HCT116 (cell line): ENCODE data around the gene PHC1. TPM values are rescaled to one million over a fixed set of nuclear protein-coding genes. Genes with fewer than 3 reads are reported as not detected.

Experiments
- ATAC-seq: fragments of 200-7000 bp; cut with Tn5 transposase; 2 replicates; pipeline ENCODE4 v1.9.1; 2020; ENCODE audit warnings: mild to moderate bottlenecking, moderate library complexity
- BruUV-seq: library from RNA; stranded (reverse); fragments of 400-500 nt; replicated peaks from 2 replicates; lab custom pipeline; 2021; lab: Mats Ljungman, UMichigan
- CTCF ChIA-PET: fragments of 300-600 bp; sonication (Branson Sonifier 250); formaldehyde crosslinking; loops from one replicate; lab custom pipeline; 2021; ENCODE audit warnings: antibody characterized with exemption; lab: Charles Lee
- POLR2A ChIA-PET: fragments of 300-600, 350-600 bp; sonication (Branson Sonifier 250); formaldehyde crosslinking; loops from one replicate; lab custom pipeline; 2021; ENCODE audit warnings: antibody characterized with exemption; lab: Charles Lee
- RAD21 ChIA-PET, 2 experiments: fragments of 300-600 bp; sonication (Branson Sonifier 250); formaldehyde crosslinking; loops; one replicate each; lab custom pipeline; 2023; ENCODE audit warnings: low total read pairs in 2 of 2; ENCODE audit not compliant: uncharacterized antibody in 2 of 2, unreplicated experiment in 2 of 2, low non-redundant PET in 1 of 2; lab: Charles Lee
- DNase-seq: peaks from one replicate; pipeline ENCODE4 v3.0.0-alpha.2; 2010; ENCODE audit warnings: low read depth, low spot score
- H2AFZ ChIP-seq: fragments of 200-600 bp; shearing (Covaris generic), sonication (generic); 2 replicates; pipeline ENCODE4 v1.6.1; 2017; ENCODE audit warnings: low read depth, mixed run types, mixed read lengths, antibody characterized with exemption, low read length; ENCODE audit not compliant: poor library complexity, severe bottlenecking
- H3K27ac ChIP-seq: 2 replicates; pipeline ENCODE4 v1.5.1; 2012; ENCODE audit warnings: low read depth, low read length
- H3K27me3 ChIP-seq: fragments of 200-600 bp; sonication (generic); 2 replicates; pipeline ENCODE4 v1.6.1; 2016; ENCODE audit warnings: mixed run types, low read length, mixed read lengths; ENCODE audit not compliant: insufficient read depth
- H3K36me3 ChIP-seq, 2 experiments: fragments of 200-500 bp in 1 of 2; fragments of 200-600 bp in 1 of 2; sonication (Bioruptor generic) in 1 of 2; sonication (generic) in 1 of 2; 2 replicates each; pipeline versions ENCODE4 v1.5.1 to v1.6.1; 2014 to 2016; ENCODE audit warnings: low read length in 2 of 2, inconsistent platforms in 1 of 2, mixed read lengths in 1 of 2, mixed run types in 1 of 2; ENCODE audit not compliant: insufficient read depth in 2 of 2, control insufficient read depth in 1 of 2
- H3K4me1 ChIP-seq, 2 experiments: fragments of 200-600 bp in 1 of 2; sonication (generic) in 1 of 2; 2 replicates each; pipeline versions ENCODE4 v1.5.1 to v1.6.1; 2012 to 2017; ENCODE audit warnings: low read length in 2 of 2, inconsistent platforms in 1 of 2, mild to moderate bottlenecking in 1 of 2, mixed read lengths in 1 of 2, mixed run types in 1 of 2, moderate library complexity in 1 of 2; ENCODE audit not compliant: insufficient read depth in 2 of 2, control insufficient read depth in 1 of 2
- H3K4me2 ChIP-seq: fragments of 200-600 bp; sonication (generic); 2 replicates; pipeline ENCODE4 v1.6.1; 2017; ENCODE audit warnings: mixed run types, low read length, mixed read lengths
- H3K4me3 ChIP-seq, 2 experiments: fragments of 200-600 bp in 1 of 2; sonication (generic) in 1 of 2; replicated peaks in 1 of 2; 2 replicates each; pipeline ENCODE4 v1.5.1; 2011 to 2016; ENCODE audit warnings: low read length in 2 of 2, control low read depth in 1 of 2, low read depth in 1 of 2, mild to moderate bottlenecking in 1 of 2, mixed read lengths in 1 of 2, mixed run types in 1 of 2
- H3K79me2 ChIP-seq: fragments of 200-600 bp; sonication (generic); 2 replicates; pipeline ENCODE4 v1.6.1; 2017; ENCODE audit warnings: mild to moderate bottlenecking, mixed run types, low read length, moderate library complexity, mixed read lengths; ENCODE audit not compliant: insufficient read depth
- H3K9ac ChIP-seq: fragments of 200-600 bp; sonication (generic); 2 replicates; pipeline ENCODE4 v1.6.1; 2016; ENCODE audit warnings: low read length, mixed read lengths
- H3K9me2 ChIP-seq: fragments of 200-600 bp; sonication (generic), shearing (Covaris generic); 2 replicates; pipeline ENCODE4 v1.6.1; 2017; ENCODE audit warnings: mixed run types, mild to moderate bottlenecking, moderate library complexity; ENCODE audit not compliant: insufficient read depth
- H3K9me3 ChIP-seq, 2 experiments: fragments of 200-500 bp in 1 of 2; fragments of 200-600 bp in 1 of 2; sonication (Bioruptor generic) in 1 of 2; sonication (generic) in 1 of 2; 2 replicates each; pipeline ENCODE4 v1.6.1; 2014 to 2017; ENCODE audit warnings: low read length in 2 of 2, mixed read lengths in 2 of 2, inconsistent platforms in 1 of 2, low read depth in 1 of 2, mild to moderate bottlenecking in 1 of 2, mixed run types in 1 of 2, moderate library complexity in 1 of 2; ENCODE audit not compliant: control insufficient read depth in 1 of 2, insufficient read depth in 1 of 2
- H4K20me1 ChIP-seq: fragments of 200-600 bp; sonication (generic), shearing (Covaris generic); 2 replicates; pipeline ENCODE4 v1.6.1; 2017; ENCODE audit warnings: mixed run types, mild to moderate bottlenecking, moderate library complexity; ENCODE audit not compliant: insufficient read depth
- CEBPB ChIP-seq: IDR thresholded peaks from 2 replicates; pipeline ENCODE4 v1.6.1; 2012; ENCODE audit warnings: low read depth
- CTCF ChIP-seq, 3 experiments: fragments of 200-600 bp in 1 of 3; sonication (generic) in 1 of 3; IDR thresholded peaks in 2 of 3; conservative IDR thresholded peaks in 1 of 3; 2 replicates each; pipeline ENCODE4 v1.5.1; 2012 to 2017; ENCODE audit warnings: low read depth in 2 of 3, low read length in 2 of 3, antibody characterized with exemption in 1 of 3, borderline replicate concordance in 1 of 3, control low read depth in 1 of 3, mild to moderate bottlenecking in 1 of 3, mixed read lengths in 1 of 3, mixed run types in 1 of 3, moderate library complexity in 1 of 3; ENCODE audit not compliant: insufficient read depth in 1 of 3
- EGR1 ChIP-seq: IDR thresholded peaks from 2 replicates; pipeline ENCODE4 v1.6.1; 2012; ENCODE audit warnings: low read depth
- ELF1 ChIP-seq: IDR thresholded peaks from 2 replicates; pipeline ENCODE4 v1.6.1; 2012; ENCODE audit warnings: low read depth, borderline replicate concordance
- EZH2 ChIP-seq: fragments of 200-600 bp; sonication (generic); IDR thresholded peaks from 2 replicates; pipeline ENCODE4 v1.6.1; 2017; ENCODE audit warnings: antibody characterized with exemption, mixed run types
- EZH2phosphoT487 ChIP-seq: fragments of 200-600 bp; IDR thresholded peaks from 2 replicates; pipeline ENCODE4 v1.6.1; 2018; ENCODE audit warnings: antibody characterized with exemption, borderline replicate concordance
- JUND ChIP-seq: IDR thresholded peaks from 2 replicates; pipeline ENCODE4 v1.6.1; 2012
- MAX ChIP-seq: IDR thresholded peaks from 2 replicates; pipeline ENCODE4 v1.6.1; 2012
- RAD21 ChIP-seq: IDR thresholded peaks from 2 replicates; pipeline ENCODE4 v1.6.1; 2012; ENCODE audit warnings: low read depth, mild to moderate bottlenecking
- REST ChIP-seq: IDR thresholded peaks from 2 replicates; pipeline ENCODE4 v1.6.1; 2012; ENCODE audit warnings: low read depth
- SP1 ChIP-seq: IDR thresholded peaks from 2 replicates; pipeline ENCODE4 v1.6.1; 2012; ENCODE audit warnings: low read depth
- SRF ChIP-seq: IDR thresholded peaks from 2 replicates; pipeline ENCODE4 v1.6.1; 2012; ENCODE audit warnings: low read depth
- YY1 ChIP-seq: IDR thresholded peaks from 2 replicates; pipeline ENCODE4 v1.6.1; 2011; ENCODE audit warnings: low read length, low read depth, moderate library complexity, mild to moderate bottlenecking; ENCODE audit not compliant: insufficient replicate concordance; ENCODE audit errors: extremely low read depth
- ZBTB33 ChIP-seq: IDR thresholded peaks from 2 replicates; pipeline ENCODE4 v1.6.1; 2011; ENCODE audit warnings: mild to moderate bottlenecking, low read length, moderate library complexity; ENCODE audit not compliant: insufficient replicate concordance; ENCODE audit errors: extremely low read depth
- ZFX ChIP-seq: fragments of 450-650 bp; IDR thresholded peaks from 2 replicates; pipeline ENCODE4 v1.6.1; 2017
- ZNF274 ChIP-seq: fragments of 200-500 bp; sonication (Bioruptor generic); IDR thresholded peaks from 2 replicates; pipeline ENCODE4 v1.6.1; 2014; ENCODE audit warnings: mild to moderate bottlenecking, low read depth, low read length, inconsistent platforms
- intact Hi-C: fragments of 100-400 bp; cut with micrococcal nuclease; formaldehyde crosslinking; loops from 2 replicates; pipeline ENCODE4 v1.10.0; 2022
- total RNA-seq: library from RNA; stranded (reverse); gene quantifications from one replicate; pipeline ENCODE4 v1.2.1, GENCODE V29; 2021; ENCODE audit not compliant: unreplicated experiment

PHC1 gene
- total RNA-seq, 1 experiment from 2014 or later, result 22.8 TPM

GRCh38 chr12:8969861-8970411 lies 55.6 kb downstream of the PHC1 start:
- H3K27me3 ChIP-seq, result no peaks in the 10 kb centered on the region
- no peak overlapping the region for H3K9ac ChIP-seq
- POLR2A ChIA-PET, result no interaction called here
- no peak overlapping the region for H2AFZ ChIP-seq
- RAD21 ChIA-PET, result no interaction called here
- peaks cover 7 to 11% of the 10 kb centered on the region in 2 experiments; a peak in 2 of 4 replicates for H3K9me3 ChIP-seq
- intact Hi-C loops, result no loop called here
- CTCF ChIA-PET, result no interaction called here
- no peaks in the 10 kb centered on the region for H3K36me3 ChIP-seq
- H3K4me3 ChIP-seq, result no peak overlapping the region
- no TSS peak for BruUV-seq
- H3K79me2 ChIP-seq, result no peaks in the 10 kb centered on the region
- no peaks in the 10 kb centered on the region for H3K9me2 ChIP-seq
- H3K4me1 ChIP-seq, result no peaks in the 10 kb centered on the region
- no peak for DNase-seq
- no peak overlapping the region for H3K27ac ChIP-seq
- H3K4me2 ChIP-seq, result no peak overlapping the region
- H4K20me1 ChIP-seq, result no peaks in the 10 kb centered on the region
- TF ChIP-seq EZH2 (no peak), SP1 (no peak), CEBPB (no peak), MAX (no peak), SRF (no peak), CTCF (IDR thresholded peaks at IDR 0.05 in 2 of 3, conservative IDR thresholded peaks at IDR 0.05 in 1 of 3; ENCODE audit: borderline replicate concordance in 1 of 3, insufficient read depth in 1 of 3, low read depth in 2 of 3, low read length in 2 of 3) (no peak), YY1 (no peak), ELF1 (no peak), REST (no peak), EGR1 (no peak), RAD21 (no peak), ZFX (no peak), ZBTB33 (no peak), EZH2phosphoT487 (no peak), JUND (no peak), ZNF274 (no peak)
- TF ChIP-seq, all 23 proteins: peak for 0
- no peak for ATAC-seq
